Lower lobe of right lung (tissue), 2 donors: ENCODE data around the gene SLC9A2. TPM values are rescaled to one million over a fixed set of nuclear protein-coding genes. Genes with fewer than 3 reads are reported as not detected.
A peak's percentile ranks its signal among the peaks of the same experiment; 100 is the strongest.

Experiments used
- ATAC-seq, 2 donors: fragments of 200-7000 bp; cut with Tn5 transposase; one replicate each; pipeline ENCODE4 v1.9.1; 2020 to 2022; ENCODE audit warnings: mild to moderate bottlenecking in 2 of 2, moderate library complexity in 2 of 2
- DNase-seq: peaks from one replicate; pipeline ENCODE4 v3.0.0-alpha.2; 2020
- H3K27ac ChIP-seq: fragments of 200-600 bp; one replicate; pipeline ENCODE4 v1.8.0; 2022
- H3K27me3 ChIP-seq: fragments of 200-600 bp; one replicate; pipeline ENCODE4 v1.8.0; 2022; ENCODE audit warnings: low read depth
- H3K36me3 ChIP-seq: fragments of 200-600 bp; one replicate; pipeline ENCODE4 v1.8.0; 2022; ENCODE audit warnings: mild to moderate bottlenecking
- H3K4me1 ChIP-seq: fragments of 200-600 bp; one replicate; pipeline ENCODE4 v1.8.0; 2022
- H3K4me3 ChIP-seq: fragments of 200-600 bp; one replicate; pipeline ENCODE4 v1.8.0; 2022; ENCODE audit warnings: mild to moderate bottlenecking
- H3K9me3 ChIP-seq: fragments of 200-600 bp; one replicate; pipeline ENCODE4 v1.8.0; 2022
- intact Hi-C: fragments of 100-400 bp; cut with DNase I; formaldehyde crosslinking; loops from one replicate; pipeline ENCODE4 v1.11.0; 2022
- long read RNA-seq: library from polyadenylated mRNA; unstranded; transcript quantifications from one replicate; pipeline ENCODE4 v2.0.0, GENCODE V29; 2021
- total RNA-seq: library from RNA; stranded (reverse); fragmentation: NEBNext Ultra II Directional; extraction: Animal tissue kit (Norgen Biotek cat#: 25700); gene quantifications from one replicate; pipeline ENCODE4 v1.2.1, GENCODE V29; 2021
- TF ChIP-seq, protein P1 (sequence below): fragments of 200-600 bp; IDR thresholded peaks from one replicate; pipeline ENCODE4 v1.8.0; 2022; ENCODE audit warnings: antibody characterized with exemption, mild to moderate bottlenecking
- donor health status: DM: no; HTN: yes; CAD: no; lungs with severe emphysema.

SLC9A2 gene, protein sequence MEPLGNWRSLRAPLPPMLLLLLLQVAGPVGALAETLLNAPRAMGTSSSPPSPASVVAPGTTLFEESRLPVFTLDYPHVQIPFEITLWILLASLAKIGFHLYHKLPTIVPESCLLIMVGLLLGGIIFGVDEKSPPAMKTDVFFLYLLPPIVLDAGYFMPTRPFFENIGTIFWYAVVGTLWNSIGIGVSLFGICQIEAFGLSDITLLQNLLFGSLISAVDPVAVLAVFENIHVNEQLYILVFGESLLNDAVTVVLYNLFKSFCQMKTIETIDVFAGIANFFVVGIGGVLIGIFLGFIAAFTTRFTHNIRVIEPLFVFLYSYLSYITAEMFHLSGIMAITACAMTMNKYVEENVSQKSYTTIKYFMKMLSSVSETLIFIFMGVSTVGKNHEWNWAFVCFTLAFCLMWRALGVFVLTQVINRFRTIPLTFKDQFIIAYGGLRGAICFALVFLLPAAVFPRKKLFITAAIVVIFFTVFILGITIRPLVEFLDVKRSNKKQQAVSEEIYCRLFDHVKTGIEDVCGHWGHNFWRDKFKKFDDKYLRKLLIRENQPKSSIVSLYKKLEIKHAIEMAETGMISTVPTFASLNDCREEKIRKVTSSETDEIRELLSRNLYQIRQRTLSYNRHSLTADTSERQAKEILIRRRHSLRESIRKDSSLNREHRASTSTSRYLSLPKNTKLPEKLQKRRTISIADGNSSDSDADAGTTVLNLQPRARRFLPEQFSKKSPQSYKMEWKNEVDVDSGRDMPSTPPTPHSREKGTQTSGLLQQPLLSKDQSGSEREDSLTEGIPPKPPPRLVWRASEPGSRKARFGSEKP
- total RNA-seq, result 0.35 TPM
- long read RNA-seq, partial matches to known transcripts, result 1 of 2 reads
- long read RNA-seq, other reads (novel, unspliced or antisense), result 1 of 2 reads

DNA sequence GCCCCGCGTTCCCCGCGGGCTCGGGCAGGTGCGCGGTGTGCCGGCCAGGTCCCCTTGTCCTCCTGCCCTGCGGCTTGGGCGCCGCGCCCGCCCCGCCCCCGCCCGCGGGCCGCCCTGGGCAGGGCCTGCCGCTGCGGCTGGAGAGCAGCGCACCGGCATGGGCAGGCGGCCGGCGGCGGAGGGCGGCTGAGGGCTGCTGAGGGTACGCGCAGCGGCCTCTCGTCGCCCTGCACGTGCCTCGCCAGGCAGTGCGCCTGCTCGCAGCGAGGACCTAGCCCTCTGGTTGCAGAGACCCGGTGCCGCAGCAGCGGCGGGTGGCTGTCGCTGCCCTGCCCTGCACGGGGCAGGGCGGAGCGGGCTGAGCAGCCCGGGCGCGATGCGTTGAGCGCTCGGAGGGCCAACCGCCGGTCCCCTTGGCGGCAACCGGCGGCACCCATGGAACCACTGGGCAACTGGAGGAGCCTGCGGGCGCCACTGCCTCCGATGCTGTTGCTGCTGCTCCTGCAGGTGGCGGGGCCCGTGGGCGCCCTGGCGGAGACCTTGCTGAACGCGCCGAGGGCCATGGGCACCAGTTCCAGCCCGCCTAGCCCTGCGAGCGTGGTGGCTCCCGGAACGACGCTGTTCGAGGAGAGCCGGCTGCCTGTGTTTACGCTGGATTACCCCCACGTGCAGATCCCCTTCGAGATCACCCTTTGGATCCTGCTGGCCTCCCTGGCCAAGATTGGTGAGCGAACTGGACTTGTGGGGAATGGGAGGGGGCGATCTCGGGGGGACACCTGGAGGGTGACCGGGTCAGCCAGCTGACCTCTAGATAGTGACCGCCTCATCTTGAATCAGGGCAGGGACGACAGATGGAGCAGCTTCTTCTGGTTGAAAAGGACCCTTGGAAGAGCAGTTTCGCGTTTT, at the start of gene SLC9A2:
Gene SLC9A2 (plus strand): TSS at position 140 of the 906 bp plus-strand sequence. CDS start 296 bp downstream, at position 436.
- intact Hi-C loops, result no loop called here
- DNase-seq (peak; percentile 55), ATAC-seq (peak; percentile 86 to 90)

GRCh38 chr2:102575888-102576287, 43.5 kb upstream of the SLC9A2 start:
- Histone ChIP-seq H3K36me3 (no peaks in the 10 kb centered on the region), H3K27ac (no peak overlapping the region), H3K9me3 (no peaks in the 10 kb centered on the region), H3K27me3 (no peaks in the 10 kb centered on the region), H3K4me3 (no peak overlapping the region), H3K4me1 (no peaks in the 10 kb centered on the region)
- intact Hi-C loops, result no loop called here
- ATAC-seq (no peak), DNase-seq (no peak)
- TF ChIP-seq, protein P1, sequence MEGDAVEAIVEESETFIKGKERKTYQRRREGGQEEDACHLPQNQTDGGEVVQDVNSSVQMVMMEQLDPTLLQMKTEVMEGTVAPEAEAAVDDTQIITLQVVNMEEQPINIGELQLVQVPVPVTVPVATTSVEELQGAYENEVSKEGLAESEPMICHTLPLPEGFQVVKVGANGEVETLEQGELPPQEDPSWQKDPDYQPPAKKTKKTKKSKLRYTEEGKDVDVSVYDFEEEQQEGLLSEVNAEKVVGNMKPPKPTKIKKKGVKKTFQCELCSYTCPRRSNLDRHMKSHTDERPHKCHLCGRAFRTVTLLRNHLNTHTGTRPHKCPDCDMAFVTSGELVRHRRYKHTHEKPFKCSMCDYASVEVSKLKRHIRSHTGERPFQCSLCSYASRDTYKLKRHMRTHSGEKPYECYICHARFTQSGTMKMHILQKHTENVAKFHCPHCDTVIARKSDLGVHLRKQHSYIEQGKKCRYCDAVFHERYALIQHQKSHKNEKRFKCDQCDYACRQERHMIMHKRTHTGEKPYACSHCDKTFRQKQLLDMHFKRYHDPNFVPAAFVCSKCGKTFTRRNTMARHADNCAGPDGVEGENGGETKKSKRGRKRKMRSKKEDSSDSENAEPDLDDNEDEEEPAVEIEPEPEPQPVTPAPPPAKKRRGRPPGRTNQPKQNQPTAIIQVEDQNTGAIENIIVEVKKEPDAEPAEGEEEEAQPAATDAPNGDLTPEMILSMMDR, result no peak

More for the DNA sequence above, at the start of gene SLC9A2:
- Histone ChIP-seq H3K27ac (no peak within 1 kb of the TSS), H3K36me3 (no peaks in the 10 kb centered on the region), H3K27me3 (peaks cover 59% of the 10 kb centered on the region), H3K4me3 (peak within 1 kb of the TSS; percentile 52), H3K4me1 (peaks cover 9% of the 10 kb centered on the region), H3K9me3 (no peaks in the 10 kb centered on the region)
- TF ChIP-seq, protein P1, result no peak

DNA sequence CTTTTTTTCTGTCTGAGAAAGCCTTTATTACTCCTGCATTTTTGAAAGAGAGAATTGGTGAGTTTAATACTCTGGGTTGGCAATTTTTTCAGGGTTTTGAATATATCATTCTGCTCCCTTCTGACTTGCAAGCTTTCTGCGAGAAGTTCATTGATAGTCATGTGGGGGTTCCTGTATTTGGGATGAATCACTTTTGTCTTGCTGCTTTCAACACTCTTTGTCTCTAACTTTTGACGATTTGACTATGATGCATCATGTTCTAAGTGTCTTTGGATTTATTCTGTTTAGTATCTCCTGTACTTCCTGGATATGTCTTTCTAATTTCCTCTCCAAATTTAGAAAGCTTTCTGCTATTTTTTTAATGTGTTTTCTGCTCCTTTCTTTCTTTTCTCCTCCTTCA, 41.0 kb upstream of the SLC9A2 start:
- intact Hi-C loops, result no loop called here
- no peak overlapping the region for H3K4me3 ChIP-seq
- ATAC-seq, result no peak
- no peaks in the 10 kb centered on the region for H3K27me3 ChIP-seq
- H3K36me3 ChIP-seq, result no peaks in the 10 kb centered on the region
- H3K27ac ChIP-seq, result no peak overlapping the region
- H3K9me3 ChIP-seq, result no peaks in the 10 kb centered on the region
- TF ChIP-seq, protein P1, result no peak
- H3K4me1 ChIP-seq, result no peaks in the 10 kb centered on the region
- DNase-seq, result no peak

GRCh38 chr2:102581911-102582310, 37.4 kb upstream of the SLC9A2 start:
- Histone ChIP-seq H3K27ac (no peak overlapping the region), H3K9me3 (no peaks in the 10 kb centered on the region), H3K4me1 (no peaks in the 10 kb centered on the region), H3K4me3 (no peak overlapping the region), H3K36me3 (no peaks in the 10 kb centered on the region), H3K27me3 (no peaks in the 10 kb centered on the region)
- intact Hi-C loops, result no loop called here
- DNase-seq (no peak), ATAC-seq (peak in 1 of 2 donors; percentile 52)
- TF ChIP-seq, protein P1, result no peak

- Histone ChIP-seq H3K4me1 (no peaks in the 10 kb centered on the region), H3K9me3 (no peaks in the 10 kb centered on the region), H3K4me3 (no peak overlapping the region), H3K27ac (no peak overlapping the region), H3K27me3 (no peaks in the 10 kb centered on the region), H3K36me3 (no peaks in the 10 kb centered on the region)
- TF ChIP-seq, protein P1, result no peak
- ATAC-seq (no peak), DNase-seq (no peak)
- intact Hi-C loops, result no loop called here
Measured at GRCh38 chr2:102582845-102583244, 36.5 kb upstream of the SLC9A2 start.
